ENCODE measurements around the gene MMP17.

MMP17 gene

GRCh38 chr12:131897875-131898274, 69.7 kb downstream of the MMP17 start:
- no peak for TF ChIP-seq SPI1 (IDR thresholded peaks at IDR 0.05; ENCODE audit: low read depth, low read length)
- no peak for TF ChIP-seq TAF1 (IDR thresholded peaks at IDR 0.05; ENCODE audit: low read depth, low read length)
- TF ChIP-seq POLR2AphosphoS5 (IDR thresholded peaks at IDR 0.05; ENCODE audit: low read depth, low read length) = no peak
- no peak for TF ChIP-seq POU2F2 (IDR thresholded peaks at IDR 0.05; ENCODE audit: low read depth, low read length)
- FAIRE-seq = no peak
- DNase-seq (ENCODE audit: insufficient read length, low spot score) = no peak

- DNase-seq (ENCODE audit: insufficient read length, low spot score) (no peak), FAIRE-seq (no peak)
- no peak for TF ChIP-seq TAF1 (IDR thresholded peaks at IDR 0.05; ENCODE audit: low read depth, low read length)
- TF ChIP-seq POLR2A (IDR thresholded peaks at IDR 0.05; ENCODE audit: low read depth, low read length) = no peak
These were observed 72.2 kb downstream of the MMP17 start for GRCh38 chr12:131900397-131900796.

All from GM12891 (cell line).